GM12875 (cell line): ENCODE data around the gene CEBPA.

Experiments
- H3K4me3 ChIP-seq: one replicate; pipeline ENCODE4 v1.5.1; 2011; ENCODE audit warnings: low read depth, low read length, control low read depth
- CTCF ChIP-seq: IDR thresholded peaks from 2 replicates; pipeline ENCODE4 v1.5.1; 2011; ENCODE audit warnings: low read depth, mild to moderate bottlenecking, control low read depth, inconsistent platforms, low read length, moderate library complexity, borderline replicate concordance; ENCODE audit not compliant: insufficient read depth

The CEBPA gene

GRCh38 chr19:33279430-33280350, 22.6 kb downstream of the CEBPA start:
- TF ChIP-seq CTCF = no peak
- H3K4me3 ChIP-seq = no peak overlapping the region

GRCh38 chr19:33278403-33279269, 23.7 kb downstream of the CEBPA start:
- no peak overlapping the region for H3K4me3 ChIP-seq
- no peak for TF ChIP-seq CTCF

- TF ChIP-seq CTCF = no peak
- no peak overlapping the region for H3K4me3 ChIP-seq
Measured at GRCh38 chr19:33278023-33278402, 24.3 kb downstream of the CEBPA start.

- no peak for TF ChIP-seq CTCF
- no peak overlapping the region for H3K4me3 ChIP-seq
Measured at GRCh38 chr19:33277434-33277833, 24.9 kb downstream of the CEBPA start.

- H3K4me3 ChIP-seq = no peak overlapping the region
- TF ChIP-seq CTCF = no peak
Measured at GRCh38 chr19:33275933-33276619, 26.3 kb downstream of the CEBPA start.

- H3K4me3 ChIP-seq = no peak overlapping the region
- no peak for TF ChIP-seq CTCF
Measured at GRCh38 chr19:33275559-33275932, 26.8 kb downstream of the CEBPA start.
